GM18858 (cell line): Measurements from ENCODE around the gene CYP2A6.

ENCODE experiments used
- ATAC-seq: cut with Tn5 transposase; IDR thresholded peaks from one replicate; pipeline ENCODE4 v1.9.1; 2021; ENCODE audit not compliant: unreplicated experiment

CYP2A6 gene

DNA sequence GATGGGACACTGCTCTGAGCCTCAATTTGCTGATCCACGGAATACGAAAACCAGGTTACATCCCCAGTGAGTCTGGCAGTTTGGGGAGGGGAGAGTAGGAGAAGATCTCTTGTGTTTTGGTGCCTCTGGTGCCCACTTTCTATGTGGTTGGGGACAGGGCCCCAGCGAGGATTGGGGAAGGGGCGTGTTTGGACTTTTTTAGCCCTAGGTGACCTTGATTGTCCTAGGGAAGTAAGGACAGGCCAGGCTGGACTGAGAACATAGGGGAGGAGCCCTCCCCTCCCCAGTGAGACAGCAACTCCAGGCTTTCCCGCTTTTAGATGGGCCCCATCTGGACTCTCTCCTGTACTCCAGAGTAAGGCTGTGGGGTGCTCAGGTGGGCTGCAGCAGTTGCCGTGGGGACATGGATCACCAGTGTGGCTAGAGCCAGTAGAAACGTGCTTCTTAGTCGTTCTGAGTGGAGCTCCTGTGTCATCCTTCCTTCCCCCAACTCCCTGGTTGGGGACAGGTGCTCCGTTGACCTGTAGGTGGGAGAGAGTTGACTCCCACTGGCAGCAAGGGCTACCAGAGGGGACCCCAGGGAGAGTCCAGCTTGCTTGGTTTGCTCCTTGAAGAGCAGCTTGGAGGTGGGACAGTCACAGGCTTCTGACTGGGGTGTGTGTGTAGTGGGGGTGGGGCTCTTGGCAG lies 46.9 kb downstream of the CYP2A6 start:
- ATAC-seq: no peak

DNA sequence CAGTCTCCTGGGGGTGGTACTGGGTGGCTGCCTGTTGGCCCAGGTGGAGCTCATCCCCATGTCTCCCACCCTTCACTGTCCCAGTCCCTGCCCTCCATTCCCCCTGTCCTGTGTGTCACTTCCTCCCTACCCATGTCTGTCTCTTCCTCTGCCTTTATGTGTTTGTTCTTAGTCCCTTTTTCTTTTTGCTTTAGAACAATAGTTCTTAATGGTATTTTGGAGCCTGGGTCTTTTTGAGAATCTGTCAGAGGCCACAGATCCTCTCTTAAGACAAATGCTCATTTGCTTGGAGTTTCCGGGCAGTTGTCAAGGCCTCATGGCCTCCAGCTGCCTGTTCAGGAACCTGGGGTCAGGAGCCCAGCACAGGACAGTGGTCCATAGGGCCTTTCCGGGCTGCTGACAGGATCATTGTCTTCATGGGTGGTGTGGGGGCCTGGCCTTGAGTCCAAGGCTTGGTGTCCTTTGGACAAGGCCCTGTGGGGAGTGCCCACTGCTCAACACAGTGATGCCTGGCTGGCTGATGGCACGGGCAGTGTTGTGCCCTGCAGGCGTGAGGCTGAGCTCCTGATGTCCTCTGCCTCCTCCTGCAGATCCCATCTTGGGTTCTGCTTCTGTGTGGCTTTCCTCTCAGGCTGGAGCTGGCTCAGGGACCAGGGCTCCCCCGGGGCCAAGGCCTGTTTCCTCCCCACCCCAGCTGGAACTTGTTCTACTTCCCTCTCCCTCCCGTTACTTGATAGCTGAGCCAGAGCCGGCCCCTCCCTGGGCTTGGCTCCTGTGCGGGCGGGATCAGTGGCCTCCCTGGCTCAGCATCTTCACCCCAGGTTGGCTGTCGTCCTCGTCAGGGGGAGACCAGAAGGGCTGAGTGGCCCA lies 47.7 kb downstream of the CYP2A6 start:
- no peak for ATAC-seq

DNA sequence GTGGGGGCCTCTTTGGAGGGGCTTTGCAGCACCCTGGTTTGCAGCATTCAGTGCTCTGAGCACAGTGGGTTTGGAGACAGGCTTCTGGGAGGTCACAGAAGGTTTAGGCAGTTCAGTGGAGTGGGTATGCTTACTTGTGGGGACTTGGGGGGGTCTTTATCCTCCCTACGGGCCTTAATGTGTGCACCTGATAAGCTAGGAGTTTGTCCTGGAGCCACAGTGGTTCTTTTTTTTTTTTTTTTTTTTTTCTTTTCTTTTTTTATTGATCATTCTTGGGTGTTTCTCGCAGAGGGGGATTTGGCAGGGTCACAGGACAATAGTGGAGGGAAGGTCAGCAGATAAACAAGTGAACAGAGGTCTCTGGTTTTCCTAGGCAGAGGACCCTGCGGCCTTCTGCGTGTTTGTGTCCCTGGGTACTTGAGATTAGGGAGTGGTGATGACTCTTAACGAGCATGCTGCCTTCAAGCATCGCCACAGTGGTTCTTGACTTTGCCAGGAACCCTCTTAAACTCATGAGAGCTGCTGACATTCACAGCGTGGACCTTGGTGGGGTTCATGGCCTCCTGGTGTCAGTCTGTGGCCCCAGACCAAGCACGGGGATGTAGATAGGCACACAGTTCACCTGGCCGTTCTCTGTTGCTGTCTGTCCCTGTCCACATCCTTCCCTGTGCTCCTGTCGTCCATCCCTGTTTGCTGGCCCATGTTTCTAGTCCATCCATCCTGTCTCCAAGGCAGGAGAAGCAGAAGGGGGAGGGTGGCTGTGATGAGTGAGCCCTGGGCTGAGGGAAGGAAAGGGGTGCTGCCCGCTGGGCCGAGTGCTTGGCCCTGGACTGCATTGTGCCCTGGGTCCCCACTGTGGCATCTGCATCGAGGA lies 48.6 kb downstream of the CYP2A6 start:
- ATAC-seq: no peak

DNA sequence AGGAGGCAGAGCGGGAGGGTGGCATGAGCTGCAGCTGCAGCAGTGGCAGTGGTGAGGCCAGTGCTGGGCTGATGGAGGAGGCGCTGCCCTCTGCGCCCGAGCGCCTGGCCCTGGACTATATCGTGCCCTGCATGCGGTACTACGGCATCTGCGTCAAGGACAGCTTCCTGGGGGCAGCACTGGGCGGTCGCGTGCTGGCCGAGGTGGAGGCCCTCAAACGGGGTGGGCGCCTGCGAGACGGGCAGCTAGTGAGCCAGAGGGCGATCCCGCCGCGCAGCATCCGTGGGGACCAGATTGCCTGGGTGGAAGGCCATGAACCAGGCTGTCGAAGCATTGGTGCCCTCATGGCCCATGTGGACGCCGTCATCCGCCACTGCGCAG lies 49.3 kb downstream of the CYP2A6 start:
- ATAC-seq: no peak

DNA sequence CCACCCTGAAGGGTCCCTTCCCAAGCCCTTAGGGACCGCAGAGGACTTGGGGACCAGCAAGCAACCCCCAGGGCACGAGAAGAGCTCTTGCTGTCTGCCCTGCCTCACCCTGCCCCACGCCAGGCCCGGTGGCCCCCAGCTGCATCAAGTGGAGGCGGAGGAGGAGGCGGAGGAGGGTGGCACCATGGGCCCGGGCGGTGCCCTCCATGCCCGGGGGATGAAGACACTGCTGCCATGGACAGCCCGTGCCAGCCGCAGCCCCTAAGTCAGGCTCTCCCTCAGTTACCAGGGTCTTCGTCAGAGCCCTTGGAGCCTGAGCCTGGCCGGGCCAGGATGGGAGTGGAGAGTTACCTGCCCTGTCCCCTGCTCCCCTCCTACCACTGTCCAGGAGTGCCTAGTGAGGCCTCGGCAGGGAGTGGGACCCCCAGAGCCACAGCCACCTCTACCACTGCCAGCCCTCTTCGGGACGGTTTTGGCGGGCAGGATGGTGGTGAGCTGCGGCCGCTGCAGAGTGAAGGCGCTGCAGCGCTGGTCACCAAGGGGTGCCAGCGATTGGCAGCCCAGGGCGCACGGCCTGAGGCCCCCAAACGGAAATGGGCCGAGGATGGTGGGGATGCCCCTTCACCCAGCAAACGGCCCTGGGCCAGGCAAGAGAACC lies 49.8 kb downstream of the CYP2A6 start:
- no peak for ATAC-seq

DNA sequence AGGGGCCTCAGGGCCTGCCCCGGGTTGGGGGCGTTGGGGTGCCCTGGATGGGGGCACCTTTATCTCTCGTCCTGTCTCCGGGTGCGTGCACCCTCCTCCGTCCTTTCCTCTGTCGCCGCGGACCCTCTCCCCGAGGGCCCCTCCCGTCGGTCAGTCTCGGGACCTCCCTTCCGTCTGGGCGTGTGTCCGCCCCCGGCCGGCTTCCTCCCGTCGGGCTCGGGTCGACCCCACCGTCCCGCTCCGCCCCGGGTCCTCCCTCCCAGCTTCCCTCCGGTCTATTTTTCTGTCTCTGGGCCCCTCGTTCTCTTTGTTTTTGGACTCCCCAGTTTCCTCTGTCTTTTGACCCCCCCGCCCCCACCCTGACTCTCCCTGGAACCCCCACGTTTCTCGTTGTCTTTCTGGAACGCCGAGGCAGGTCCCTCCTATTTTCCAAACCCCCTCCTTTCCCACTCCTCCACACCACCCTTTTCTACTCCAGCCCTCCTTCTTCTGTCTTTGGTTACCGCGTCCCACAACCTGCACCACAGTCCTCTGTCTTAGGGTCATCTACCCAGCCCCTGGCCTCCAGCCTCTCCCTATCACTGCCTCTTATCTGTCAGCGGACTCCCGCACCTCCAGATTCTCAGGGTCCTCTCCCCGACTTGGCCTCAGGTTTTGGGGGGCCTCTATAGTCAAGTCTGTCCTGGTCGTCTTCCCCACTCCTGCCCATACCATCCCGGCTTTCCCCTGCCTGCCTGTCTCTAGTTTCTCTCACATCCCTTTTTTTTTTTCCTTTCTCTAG lies 50.5 kb downstream of the CYP2A6 start:
- ATAC-seq: no peak

DNA sequence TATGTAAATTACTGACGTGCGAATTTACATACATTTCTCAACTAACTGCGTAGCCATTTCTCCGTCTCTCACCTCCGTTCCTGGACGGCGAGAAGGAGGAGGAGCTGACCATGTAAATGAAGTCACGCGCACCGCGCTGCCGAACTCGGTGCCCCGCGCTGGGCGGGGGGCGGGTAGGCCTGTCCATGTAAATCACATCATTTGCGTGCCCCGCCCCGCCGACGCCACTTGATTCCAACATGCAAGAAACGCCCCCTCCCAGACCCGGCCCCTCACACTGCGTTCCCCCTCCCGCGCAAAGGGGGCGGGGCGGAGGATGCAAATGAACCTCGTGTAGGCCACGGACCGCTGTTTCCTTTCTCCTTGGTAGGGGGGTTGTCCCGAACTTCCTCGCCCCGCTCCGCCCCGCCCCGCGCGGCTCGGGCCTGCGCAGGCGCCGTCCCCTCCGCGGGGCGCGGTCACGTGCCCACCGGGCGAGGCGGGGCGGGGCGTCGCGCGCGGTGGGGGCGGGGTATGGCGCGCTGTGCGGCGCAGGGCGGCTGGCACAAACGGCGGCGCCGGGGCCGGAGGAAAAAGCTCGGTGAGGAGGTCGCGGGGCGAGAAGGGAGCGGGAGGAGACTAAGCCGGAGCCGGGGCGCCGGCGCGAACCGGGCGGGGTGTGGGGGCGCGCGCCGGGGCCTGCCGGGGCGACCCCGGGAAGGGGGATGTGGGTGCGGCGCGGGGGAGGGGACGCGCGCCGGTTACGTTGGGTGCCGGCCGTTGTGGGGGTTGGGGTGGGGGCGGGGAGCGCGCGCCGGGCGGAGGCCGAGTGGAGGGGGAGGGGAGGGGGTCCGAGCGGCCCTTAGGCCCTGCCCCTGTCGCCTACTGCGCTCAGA lies 51.3 kb downstream of the CYP2A6 start, which contains the start of gene EGLN2:
Gene EGLN2 (plus strand): TSS at position 509 of the 875 bp plus-strand sequence. CDS start 1,382 bp downstream, outside the sequence.
- ATAC-seq: peak; percentile 51

DNA sequence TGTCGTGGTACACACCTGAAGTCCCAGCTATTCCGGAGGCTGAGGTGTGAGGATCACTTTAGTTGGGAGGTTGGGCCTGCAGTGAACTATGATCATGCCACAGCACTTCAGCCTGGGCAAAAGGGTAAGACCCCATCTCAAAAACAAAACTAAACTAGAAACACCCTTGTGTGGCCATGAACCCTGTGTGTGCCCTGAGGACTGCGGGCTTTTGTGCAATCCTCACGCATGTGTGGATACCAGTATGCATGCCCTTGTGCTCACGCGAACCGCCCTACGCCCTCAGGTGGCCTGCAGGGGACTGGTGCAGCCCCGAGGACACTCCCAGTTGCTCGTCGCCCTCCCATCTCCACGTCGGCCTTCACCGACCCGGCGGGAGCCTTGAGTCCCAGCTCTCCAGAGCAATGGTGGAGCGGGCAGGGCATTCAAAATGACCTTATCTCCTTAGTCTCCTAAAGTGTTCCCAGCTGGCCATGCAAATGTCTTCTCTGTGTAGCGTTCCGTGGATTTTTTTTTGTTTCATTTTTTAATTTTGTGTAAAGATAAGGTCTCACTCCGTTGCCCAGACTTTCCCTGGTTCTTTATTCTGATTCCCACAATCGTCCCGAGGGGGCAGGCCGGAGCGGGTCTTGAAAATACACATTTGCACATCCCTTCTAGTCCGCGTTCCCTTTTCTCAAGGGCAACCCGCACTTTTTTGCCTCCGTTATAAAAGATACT lies 52.1 kb downstream of the CYP2A6 start:
- peak; percentile 11 for ATAC-seq

DNA sequence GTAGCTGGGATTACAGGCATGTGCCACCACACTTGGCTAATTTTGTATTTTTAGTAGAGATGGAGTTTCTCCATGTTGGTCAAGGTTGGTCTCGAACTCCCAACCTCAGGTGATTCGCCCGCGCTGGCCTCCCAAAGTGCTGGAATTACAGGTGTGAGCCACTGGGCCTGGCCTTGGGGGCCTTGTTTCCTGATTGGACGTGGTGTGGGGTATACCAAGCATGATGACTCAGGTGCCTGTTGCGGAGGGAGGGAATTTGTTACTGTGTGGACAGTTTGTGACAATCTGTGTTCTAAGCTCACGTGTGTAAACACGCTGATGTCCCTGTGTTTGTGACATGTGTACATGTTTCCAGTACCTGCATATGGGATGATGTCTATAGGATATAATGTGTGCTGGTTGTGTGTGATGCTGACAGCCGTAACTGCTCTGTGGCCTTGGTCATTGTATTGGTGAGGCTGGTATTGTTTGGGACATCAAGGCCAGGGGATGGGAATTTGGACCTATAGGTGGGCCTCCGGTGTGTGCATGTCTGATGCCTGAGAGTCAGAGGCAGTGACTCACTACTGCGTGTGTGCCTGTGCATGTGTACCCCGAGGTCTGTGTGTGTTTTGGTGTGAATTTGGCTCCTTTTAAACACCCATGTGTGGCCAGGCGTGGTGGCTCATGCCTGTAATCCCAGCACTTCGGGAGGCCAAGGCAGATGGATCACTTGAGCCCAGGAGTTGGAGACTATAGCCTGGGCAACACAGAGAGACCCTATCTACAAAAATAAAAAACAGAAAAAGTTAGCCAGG lies 52.9 kb downstream of the CYP2A6 start:
- ATAC-seq: no peak
